Vagina (tissue), 2 donors: ENCODE measurements around the gene TM7SF2.

Experiments
- CTCF ChIP-seq, 3 experiments: fragments of 450-650 bp in 2 of 3; fragments of 200-600 bp in 1 of 3; sonication (generic) in 1 of 3; IDR thresholded peaks; one replicate each; pipeline ENCODE4 v1.5.1; 2017 to 2019; ENCODE audit warnings: antibody characterized with exemption in 3 of 3, mild to moderate bottlenecking in 2 of 3, moderate library complexity in 2 of 3
- POLR2A ChIP-seq, 2 donors: fragments of 450-650 bp; IDR thresholded peaks; one replicate each; pipeline ENCODE4 v1.6.1; 2017; ENCODE audit warnings: antibody characterized with exemption in 2 of 2, mild to moderate bottlenecking in 2 of 2, moderate library complexity in 2 of 2
- POLR2AphosphoS5 ChIP-seq, 2 donors: sonication (generic); formaldehyde crosslinking; IDR thresholded peaks; one replicate each; pipeline ENCODE4 v1.9.0; 2017; ENCODE audit warnings: antibody characterized with exemption in 2 of 2, mild to moderate bottlenecking in 2 of 2, low read depth in 1 of 2; ENCODE audit not compliant: insufficient read depth in 1 of 2

GRCh38 chr11:65116370-65117205 lies 4.9 kb downstream of the TM7SF2 start:
- no peak for TF ChIP-seq CTCF (IDR thresholded peaks at IDR 0.05)
- TF ChIP-seq POLR2A (IDR thresholded peaks at IDR 0.05): no peak
- no peak for TF ChIP-seq POLR2AphosphoS5 (IDR thresholded peaks at IDR 0.05; ENCODE audit: insufficient read depth in 1 of 2, low read depth in 1 of 2)
